Tibial nerve (tissue), 4 donors: ENCODE measurements around the gene HIPK3. TPM values are rescaled to one million over a fixed set of nuclear protein-coding genes. Genes with fewer than 3 reads are reported as not detected.

Experiments used
- DNase-seq, 2 donors: peaks; one replicate each; pipeline ENCODE4 v3.0.0-alpha.2; 2019; ENCODE audit warnings: low spot score in 2 of 2
- H3K27ac ChIP-seq, 4 donors: fragments of 200-600 bp; sonication (generic) in 3 of 4; one replicate each; pipeline ENCODE4 v1.5.1; 2017 to 2019; ENCODE audit warnings: mild to moderate bottlenecking in 1 of 4
- H3K27me3 ChIP-seq, 2 donors: fragments of 200-600 bp; sonication (generic) in 1 of 2; one replicate each; pipeline versions ENCODE4 v1.5.1 to v1.6.0; 2017 to 2019
- H3K36me3 ChIP-seq, 3 donors: fragments of 200-600 bp; sonication (generic); one replicate each; pipeline ENCODE4 v1.5.1; 2018 to 2019
- H3K4me1 ChIP-seq, 4 donors: fragments of 200-600 bp; sonication (generic) in 3 of 4; one replicate each; pipeline ENCODE4 v1.5.1; 2017 to 2019
- H3K4me3 ChIP-seq, 4 donors: fragments of 200-600 bp; sonication (generic) in 3 of 4; one replicate each; pipeline ENCODE4 v1.5.1; 2017 to 2019; ENCODE audit warnings: mild to moderate bottlenecking in 1 of 4, moderate library complexity in 1 of 4
- H3K9me3 ChIP-seq, 4 donors: fragments of 200-600 bp; sonication (generic) in 3 of 4; one replicate each; pipeline ENCODE4 v1.5.1; 2017 to 2019
- EP300 ChIP-seq, 2 donors: sonication (generic); formaldehyde crosslinking; IDR thresholded peaks; one replicate each; pipeline ENCODE4 v1.6.1; 2017; ENCODE audit warnings: antibody characterized with exemption in 2 of 2, mild to moderate bottlenecking in 1 of 2
- POLR2A ChIP-seq, 2 donors: fragments of 450-650 bp; IDR thresholded peaks; one replicate each; pipeline ENCODE4 v1.6.1; 2017; ENCODE audit warnings: antibody characterized with exemption in 2 of 2, mild to moderate bottlenecking in 2 of 2, moderate library complexity in 2 of 2
- WGBS, 2 donors: methylation state at CpG; one replicate each; pipeline ENCODE4 v1.1.5; 2018; 5-methylcytosine and 5-hydroxymethylcytosine counted together
- total RNA-seq, 4 donors: library from RNA; depleted of rRNA; stranded (reverse); fragments of >200 nt; gene quantifications; one replicate each; pipeline ENCODE4 v1.1.0, GENCODE V29; 2016
- TF ChIP-seq, protein P1 (sequence below), 5 experiments: fragments of 200-600 bp in 3 of 5; fragments of 450-650 bp in 2 of 5; sonication (generic) in 3 of 5; IDR thresholded peaks; one replicate each; pipeline ENCODE4 v1.5.1; 2016 to 2019; ENCODE audit warnings: antibody characterized with exemption in 5 of 5, mild to moderate bottlenecking in 3 of 5, moderate library complexity in 2 of 5

Gene HIPK3
- total RNA-seq, 4 donors from 2014 or later: 212 to 302 (median 246) TPM

DNA sequence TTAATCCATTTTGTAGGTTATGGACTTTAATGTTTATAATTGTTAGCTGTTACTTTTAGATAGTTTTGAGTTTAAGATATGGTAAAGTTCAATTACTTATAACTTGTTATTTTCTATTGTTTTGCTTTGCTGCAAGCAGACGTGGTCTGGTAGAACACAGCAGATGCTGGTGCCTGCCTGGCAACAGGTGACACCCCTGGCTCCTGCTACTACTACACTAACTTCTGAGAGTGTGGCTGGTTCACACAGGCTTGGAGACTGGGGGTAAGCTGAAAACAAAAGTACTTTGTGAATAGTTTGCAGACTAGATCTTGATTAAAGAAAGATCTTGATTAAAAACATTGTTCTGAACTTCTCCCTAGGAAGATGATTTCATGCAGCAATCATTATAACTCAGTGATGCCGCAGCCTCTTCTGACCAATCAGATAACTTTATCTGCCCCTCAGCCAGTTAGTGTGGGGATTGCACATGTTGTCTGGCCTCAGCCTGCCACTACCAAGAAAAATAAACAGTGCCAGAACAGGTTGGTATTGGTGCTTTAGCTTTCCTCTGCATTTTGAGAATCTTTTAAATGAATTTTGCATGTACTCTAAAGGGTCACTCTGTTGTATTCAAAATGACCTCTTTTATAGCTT, 90.4 kb downstream of the HIPK3 start:
- peaks cover 0 to 16% (median 0%) of the 10 kb centered on the region in 4 donors for H3K4me1 ChIP-seq
- no peaks in the 10 kb centered on the region for H3K27me3 ChIP-seq
- H3K9me3 ChIP-seq: no peaks in the 10 kb centered on the region
- peaks cover 0 to 69% (median 8%) of the 10 kb centered on the region in 3 donors for H3K36me3 ChIP-seq
- TF ChIP-seq POLR2A (IDR thresholded peaks at IDR 0.05): no peak
- TF ChIP-seq, protein P1, sequence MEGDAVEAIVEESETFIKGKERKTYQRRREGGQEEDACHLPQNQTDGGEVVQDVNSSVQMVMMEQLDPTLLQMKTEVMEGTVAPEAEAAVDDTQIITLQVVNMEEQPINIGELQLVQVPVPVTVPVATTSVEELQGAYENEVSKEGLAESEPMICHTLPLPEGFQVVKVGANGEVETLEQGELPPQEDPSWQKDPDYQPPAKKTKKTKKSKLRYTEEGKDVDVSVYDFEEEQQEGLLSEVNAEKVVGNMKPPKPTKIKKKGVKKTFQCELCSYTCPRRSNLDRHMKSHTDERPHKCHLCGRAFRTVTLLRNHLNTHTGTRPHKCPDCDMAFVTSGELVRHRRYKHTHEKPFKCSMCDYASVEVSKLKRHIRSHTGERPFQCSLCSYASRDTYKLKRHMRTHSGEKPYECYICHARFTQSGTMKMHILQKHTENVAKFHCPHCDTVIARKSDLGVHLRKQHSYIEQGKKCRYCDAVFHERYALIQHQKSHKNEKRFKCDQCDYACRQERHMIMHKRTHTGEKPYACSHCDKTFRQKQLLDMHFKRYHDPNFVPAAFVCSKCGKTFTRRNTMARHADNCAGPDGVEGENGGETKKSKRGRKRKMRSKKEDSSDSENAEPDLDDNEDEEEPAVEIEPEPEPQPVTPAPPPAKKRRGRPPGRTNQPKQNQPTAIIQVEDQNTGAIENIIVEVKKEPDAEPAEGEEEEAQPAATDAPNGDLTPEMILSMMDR (IDR thresholded peaks at IDR 0.05): no peak
- no peak for TF ChIP-seq EP300 (IDR thresholded peaks at IDR 0.05)
- no peak overlapping the region for H3K4me3 ChIP-seq
- WGBS, 2 donors: 62 to 70% methylated on average over 2 of the region's 2 CpGs
- DNase-seq: no peak
- no peak overlapping the region for H3K27ac ChIP-seq

DNA sequence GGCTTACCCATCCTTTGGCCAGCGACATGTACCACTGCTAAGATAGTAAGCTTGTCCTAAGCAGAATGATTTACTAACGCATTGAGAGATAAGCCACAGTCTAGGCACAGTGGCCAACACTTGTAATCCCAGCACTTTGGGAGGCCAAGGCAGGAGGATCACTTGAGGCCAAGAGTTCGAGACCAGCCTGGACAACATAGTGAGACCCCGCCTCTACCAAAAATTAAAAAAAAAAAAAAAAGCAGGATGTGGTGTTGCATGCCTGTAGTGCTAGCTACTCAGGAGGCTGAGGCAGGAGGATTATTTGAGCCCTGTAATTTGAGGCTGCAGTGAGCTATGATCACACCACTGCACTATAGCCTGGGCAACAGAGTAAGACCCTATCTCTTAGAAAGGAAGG, 93.1 kb downstream of the HIPK3 start:
- Histone ChIP-seq H3K9me3 (no peaks in the 10 kb centered on the region), H3K36me3 (peaks cover 0 to 82% (median 14%) of the 10 kb centered on the region in 3 donors), H3K4me1 (peaks cover 0 to 7% (median 0%) of the 10 kb centered on the region in 4 donors), H3K4me3 (no peak overlapping the region), H3K27me3 (no peaks in the 10 kb centered on the region), H3K27ac (no peak overlapping the region)
- no peak for TF ChIP-seq EP300 (IDR thresholded peaks at IDR 0.05)
- TF ChIP-seq, protein P1 (IDR thresholded peaks at IDR 0.05): no peak
- no peak for TF ChIP-seq POLR2A (IDR thresholded peaks at IDR 0.05)
- no peak for DNase-seq
- WGBS, 2 donors: 96 to 98% methylated on average over 4 of the region's 4 CpGs

GRCh38 chr11:33358150-33358831, 101.1 kb downstream of the HIPK3 start:
- H3K9me3 ChIP-seq: no peaks in the 10 kb centered on the region
- peaks cover 0 to 20% (median 1%) of the 10 kb centered on the region in 3 donors for H3K36me3 ChIP-seq
- H3K27me3 ChIP-seq: no peaks in the 10 kb centered on the region
- DNase-seq: no peak
- H3K4me3 ChIP-seq: no peak overlapping the region
- 69 to 71% methylated on average over 4 of the region's 4 CpGs for WGBS, 2 donors
- H3K27ac ChIP-seq: no peak overlapping the region
- H3K4me1 ChIP-seq: peaks cover 0 to 8% (median 0%) of the 10 kb centered on the region in 4 donors
- TF ChIP-seq EP300 (IDR thresholded peaks at IDR 0.05) (no peak), POLR2A (IDR thresholded peaks at IDR 0.05) (no peak)
- TF ChIP-seq, protein P1 (IDR thresholded peaks at IDR 0.05): no peak

DNA sequence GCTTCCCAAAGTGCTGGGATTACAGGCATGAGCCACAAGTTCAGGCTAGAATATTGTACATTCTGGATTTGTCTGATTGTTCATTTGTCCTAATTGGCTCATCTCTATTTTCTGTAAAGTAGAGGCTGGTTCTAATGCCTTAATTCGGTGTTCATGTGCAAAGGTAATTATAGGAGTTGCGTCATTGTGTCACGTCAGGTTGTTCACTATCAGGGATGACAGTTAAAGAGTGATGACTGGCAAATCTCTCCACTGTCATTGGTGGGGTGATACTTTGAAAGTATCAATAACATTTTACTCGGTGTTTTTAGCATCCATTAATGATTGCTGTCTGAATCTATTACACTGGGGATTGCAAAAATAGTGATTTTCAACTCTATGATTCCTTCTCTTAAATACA, 103.5 kb downstream of the HIPK3 start:
- Histone ChIP-seq H3K27me3 (no peaks in the 10 kb centered on the region), H3K4me3 (no peak overlapping the region), H3K4me1 (peaks cover 0 to 8% (median 0%) of the 10 kb centered on the region in 4 donors), H3K27ac (no peak overlapping the region), H3K9me3 (no peaks in the 10 kb centered on the region), H3K36me3 (no peaks in the 10 kb centered on the region)
- 80 to 92% methylated on average over 4 of the region's 4 CpGs for WGBS, 2 donors
- TF ChIP-seq POLR2A (IDR thresholded peaks at IDR 0.05) (no peak), EP300 (IDR thresholded peaks at IDR 0.05) (no peak)
- TF ChIP-seq, protein P1 (IDR thresholded peaks at IDR 0.05): no peak
- DNase-seq: no peak
